ENCODE data around the gene RAB37. TPM values are rescaled to one million over a fixed set of nuclear protein-coding genes. Genes with fewer than 3 reads are reported as not detected.

RAB37 gene
- total RNA-seq, 2 donors from 2014 or later: 13.6 to 18.1 TPM

- ATAC-seq (replicated peaks in 1 of 2) (no peak), DNase-seq (no peak)
- Mint-ChIP-seq H3K36me3 (ENCODE audit: insufficient read depth in 2 of 2) (peaks cover 10 to 11% of the 10 kb centered on the region in 2 donors), H3K27ac (peak overlapping the region; percentile 96), H3K4me1 (ENCODE audit: low read depth) (peaks cover 71% of the 10 kb centered on the region), H3K27me3 (ENCODE audit: low read depth) (no peaks in the 10 kb centered on the region), H3K4me3 (peak overlapping the region; percentile 92 to 97), H3K9me3 (no peaks in the 10 kb centered on the region)
Measured at GRCh38 chr17:74752415-74752814, 15.4 kb downstream of the RAB37 start.

GRCh38 chr17:74752822-74753401 is 15.9 kb downstream of the RAB37 start:
- peaks cover 71% of the 10 kb centered on the region for H3K4me1 Mint-ChIP-seq (ENCODE audit: low read depth)
- no peaks in the 10 kb centered on the region for H3K9me3 Mint-ChIP-seq
- ATAC-seq (replicated peaks in 1 of 2): no peak
- peak overlapping the region; percentile 92 to 97 for H3K4me3 Mint-ChIP-seq
- H3K27ac Mint-ChIP-seq: peak overlapping the region; percentile 96
- peaks cover 10 to 11% of the 10 kb centered on the region in 2 donors for H3K36me3 Mint-ChIP-seq (ENCODE audit: insufficient read depth in 2 of 2)
- DNase-seq: no peak
- no peaks in the 10 kb centered on the region for H3K27me3 Mint-ChIP-seq (ENCODE audit: low read depth)

GRCh38 chr17:74754832-74755231 is 17.8 kb downstream of the RAB37 start:
- H3K27ac Mint-ChIP-seq: peak overlapping the region; percentile 82
- H3K9me3 Mint-ChIP-seq: no peaks in the 10 kb centered on the region
- no peak for DNase-seq
- peak overlapping the region; percentile 5 to 6 for H3K4me3 Mint-ChIP-seq
- H3K27me3 Mint-ChIP-seq (ENCODE audit: low read depth): no peaks in the 10 kb centered on the region
- no peak for ATAC-seq (replicated peaks in 1 of 2)
- H3K4me1 Mint-ChIP-seq (ENCODE audit: low read depth): peaks cover 87% of the 10 kb centered on the region
- peaks cover 5 to 7% of the 10 kb centered on the region in 2 donors for H3K36me3 Mint-ChIP-seq (ENCODE audit: insufficient read depth in 2 of 2)

GRCh38 chr17:74755533-74755932 is 18.5 kb downstream of the RAB37 start:
- peaks cover 5 to 7% of the 10 kb centered on the region in 2 donors for H3K36me3 Mint-ChIP-seq (ENCODE audit: insufficient read depth in 2 of 2)
- no peaks in the 10 kb centered on the region for H3K27me3 Mint-ChIP-seq (ENCODE audit: low read depth)
- no peak for ATAC-seq (replicated peaks in 1 of 2)
- DNase-seq: no peak
- H3K4me3 Mint-ChIP-seq: no peak overlapping the region
- H3K27ac Mint-ChIP-seq: no peak overlapping the region
- H3K4me1 Mint-ChIP-seq (ENCODE audit: low read depth): peaks cover 86% of the 10 kb centered on the region
- no peaks in the 10 kb centered on the region for H3K9me3 Mint-ChIP-seq

GRCh38 chr17:74756891-74757290 is 19.8 kb downstream of the RAB37 start:
- ATAC-seq (replicated peaks in 1 of 2): no peak
- Mint-ChIP-seq H3K4me1 (ENCODE audit: low read depth) (peaks cover 73% of the 10 kb centered on the region), H3K4me3 (no peak overlapping the region), H3K27ac (peak overlapping the region; percentile 60), H3K27me3 (ENCODE audit: low read depth) (no peaks in the 10 kb centered on the region), H3K36me3 (ENCODE audit: insufficient read depth in 2 of 2) (peaks cover 3 to 7% of the 10 kb centered on the region in 2 donors), H3K9me3 (no peaks in the 10 kb centered on the region)
- DNase-seq: no peak

GRCh38 chr17:74757502-74757901 is 20.4 kb downstream of the RAB37 start:
- Mint-ChIP-seq H3K27ac (peak overlapping the region; percentile 71), H3K4me3 (peak overlapping the region; percentile 46 to 83), H3K4me1 (ENCODE audit: low read depth) (peaks cover 67% of the 10 kb centered on the region), H3K27me3 (ENCODE audit: low read depth) (no peaks in the 10 kb centered on the region), H3K9me3 (no peaks in the 10 kb centered on the region), H3K36me3 (ENCODE audit: insufficient read depth in 2 of 2) (peaks cover 3 to 4% of the 10 kb centered on the region in 2 donors)
- DNase-seq: no peak
- ATAC-seq (replicated peaks in 1 of 2): no peak

GRCh38 chr17:74757931-74758847 is 21.1 kb downstream of the RAB37 start:
- ATAC-seq (replicated peaks in 1 of 2) (no peak), DNase-seq (no peak)
- Mint-ChIP-seq H3K4me1 (ENCODE audit: low read depth) (peaks cover 60% of the 10 kb centered on the region), H3K4me3 (peak overlapping the region; percentile 46 to 83), H3K27ac (peak overlapping the region; percentile 91), H3K36me3 (ENCODE audit: insufficient read depth in 2 of 2) (no peaks in the 10 kb centered on the region), H3K27me3 (ENCODE audit: low read depth) (no peaks in the 10 kb centered on the region), H3K9me3 (no peaks in the 10 kb centered on the region)

- no peaks in the 10 kb centered on the region for H3K36me3 Mint-ChIP-seq (ENCODE audit: insufficient read depth in 2 of 2)
- H3K9me3 Mint-ChIP-seq: no peaks in the 10 kb centered on the region
- ATAC-seq (replicated peaks in 1 of 2) (peak; percentile 39 to 45), DNase-seq (no peak)
- H3K4me1 Mint-ChIP-seq (ENCODE audit: low read depth): peaks cover 54% of the 10 kb centered on the region
- no peaks in the 10 kb centered on the region for H3K27me3 Mint-ChIP-seq (ENCODE audit: low read depth)
- H3K4me3 Mint-ChIP-seq: peak overlapping the region; percentile 46 to 83
- peak overlapping the region; percentile 91 for H3K27ac Mint-ChIP-seq
Measured at GRCh38 chr17:74758848-74759168, 21.8 kb downstream of the RAB37 start.

- ATAC-seq (replicated peaks in 1 of 2) (peak; percentile 84 to 85), DNase-seq (peak; percentile 56 to 58)
- Mint-ChIP-seq H3K27ac (peak overlapping the region; percentile 91), H3K4me1 (ENCODE audit: low read depth) (peaks cover 51% of the 10 kb centered on the region), H3K36me3 (ENCODE audit: insufficient read depth in 2 of 2) (no peaks in the 10 kb centered on the region), H3K4me3 (peak overlapping the region; percentile 46 to 83), H3K9me3 (no peaks in the 10 kb centered on the region), H3K27me3 (ENCODE audit: low read depth) (no peaks in the 10 kb centered on the region)
Measured at GRCh38 chr17:74759243-74759801, 22.3 kb downstream of the RAB37 start.

- ATAC-seq (replicated peaks in 1 of 2) (no peak), DNase-seq (no peak)
- no peaks in the 10 kb centered on the region for H3K9me3 Mint-ChIP-seq
- no peaks in the 10 kb centered on the region for H3K27me3 Mint-ChIP-seq (ENCODE audit: low read depth)
- peak overlapping the region in 1 of 2 donors; percentile 83 for H3K4me3 Mint-ChIP-seq
- peak overlapping the region; percentile 38 for H3K27ac Mint-ChIP-seq
- H3K4me1 Mint-ChIP-seq (ENCODE audit: low read depth): peaks cover 45% of the 10 kb centered on the region
- no peaks in the 10 kb centered on the region for H3K36me3 Mint-ChIP-seq (ENCODE audit: insufficient read depth in 2 of 2)
Measured at GRCh38 chr17:74759941-74760340, 22.9 kb downstream of the RAB37 start.

- H3K4me1 Mint-ChIP-seq (ENCODE audit: low read depth): peaks cover 40% of the 10 kb centered on the region
- no peaks in the 10 kb centered on the region for H3K9me3 Mint-ChIP-seq
- peaks cover 0 to 2% of the 10 kb centered on the region in 2 donors for H3K36me3 Mint-ChIP-seq (ENCODE audit: insufficient read depth in 2 of 2)
- peak overlapping the region; percentile 68 for H3K27ac Mint-ChIP-seq
- DNase-seq (no peak), ATAC-seq (replicated peaks in 1 of 2) (no peak)
- no peak overlapping the region for H3K4me3 Mint-ChIP-seq
- H3K27me3 Mint-ChIP-seq (ENCODE audit: low read depth): no peaks in the 10 kb centered on the region
Measured at GRCh38 chr17:74760404-74761105, 23.5 kb downstream of the RAB37 start.

GRCh38 chr17:74761419-74761818 is 24.4 kb downstream of the RAB37 start:
- Mint-ChIP-seq H3K4me1 (ENCODE audit: low read depth) (peaks cover 35% of the 10 kb centered on the region), H3K27ac (no peak overlapping the region), H3K36me3 (ENCODE audit: insufficient read depth in 2 of 2) (peaks cover 0 to 4% of the 10 kb centered on the region in 2 donors), H3K4me3 (no peak overlapping the region), H3K27me3 (ENCODE audit: low read depth) (no peaks in the 10 kb centered on the region), H3K9me3 (no peaks in the 10 kb centered on the region)
- ATAC-seq (replicated peaks in 1 of 2) (no peak), DNase-seq (no peak)

- H3K4me1 Mint-ChIP-seq (ENCODE audit: low read depth): peaks cover 30% of the 10 kb centered on the region
- DNase-seq (no peak), ATAC-seq (replicated peaks in 1 of 2) (no peak)
- H3K27ac Mint-ChIP-seq: no peak overlapping the region
- no peak overlapping the region for H3K4me3 Mint-ChIP-seq
- no peaks in the 10 kb centered on the region for H3K9me3 Mint-ChIP-seq
- H3K36me3 Mint-ChIP-seq (ENCODE audit: insufficient read depth in 2 of 2): peaks cover 2 to 4% of the 10 kb centered on the region in 2 donors
- no peaks in the 10 kb centered on the region for H3K27me3 Mint-ChIP-seq (ENCODE audit: low read depth)
Measured at GRCh38 chr17:74761931-74762330, 24.9 kb downstream of the RAB37 start.

Measured in activated T-cell treated with anti-CD3 and anti-CD28 coated beads, Interleukin-2, amount 50 U/mL, for 72 hours (primary cell).